Measurements from ENCODE around the gene ZNF697.
A peak's percentile ranks its signal among the peaks of the same experiment; 100 is the strongest.

ZNF697 gene

GRCh38 chr1:119653135-119653838, 5.2 kb upstream of the ZNF697 start:
- H3K4me3 Mint-ChIP-seq = no peak overlapping the region
- H3K27me3 Mint-ChIP-seq = peaks cover 68% of the 10 kb centered on the region
- CTCF ChIA-PET = interaction anchor here (0.8 to 2.0 kb wide), 5 partner anchors 9 to 42 kb away, joined by 3 to 7 read pairs (median 4); no protein-coding TSS in a partner anchor
- DNase-seq = no peak
- H3K27ac Mint-ChIP-seq = no peak overlapping the region
- H3K4me1 Mint-ChIP-seq = peaks cover 5% of the 10 kb centered on the region
- H3K36me3 Mint-ChIP-seq = no peaks in the 10 kb centered on the region
- H3K9me3 Mint-ChIP-seq = no peaks in the 10 kb centered on the region

GRCh38 chr1:119652587-119652986, 4.5 kb upstream of the ZNF697 start:
- Mint-ChIP-seq H3K27me3 (peaks cover 75% of the 10 kb centered on the region), H3K36me3 (no peaks in the 10 kb centered on the region), H3K4me3 (no peak overlapping the region), H3K4me1 (peaks cover 8% of the 10 kb centered on the region), H3K9me3 (no peaks in the 10 kb centered on the region), H3K27ac (no peak overlapping the region)
- CTCF ChIA-PET = interaction anchor here (1.1 to 2.0 kb wide), 2 partner anchors 22 to 41 kb away, joined by 4 read pairs; no protein-coding TSS in a partner anchor
- DNase-seq = no peak

- CTCF ChIA-PET = interaction anchor here (0.7 to 1.3 kb wide), 3 partner anchors 8 to 41 kb away, joined by 3 to 4 read pairs (median 3); no protein-coding TSS in a partner anchor
These were observed 3.6 kb upstream of the ZNF697 start for GRCh38 chr1:119651641-119652040.

GRCh38 chr1:119651133-119651532, 3.1 kb upstream of the ZNF697 start:
- DNase-seq = no peak
- Mint-ChIP-seq H3K9me3 (no peaks in the 10 kb centered on the region), H3K27ac (no peak overlapping the region), H3K4me1 (peaks cover 12% of the 10 kb centered on the region), H3K4me3 (no peak overlapping the region), H3K36me3 (no peaks in the 10 kb centered on the region), H3K27me3 (peaks cover 83% of the 10 kb centered on the region)
- CTCF ChIA-PET = interaction anchor here (0.7 to 1.3 kb wide), 3 partner anchors 9 to 41 kb away, joined by 3 to 4 read pairs (median 3); no protein-coding TSS in a partner anchor

More at GRCh38 chr1:119651641-119652040, 3.6 kb upstream of the ZNF697 start:
- Mint-ChIP-seq H3K4me3 (no peak overlapping the region), H3K9me3 (no peaks in the 10 kb centered on the region), H3K27ac (no peak overlapping the region), H3K27me3 (peaks cover 80% of the 10 kb centered on the region), H3K4me1 (peaks cover 8% of the 10 kb centered on the region), H3K36me3 (no peaks in the 10 kb centered on the region)
- DNase-seq = no peak

- no peak overlapping the region for H3K27ac Mint-ChIP-seq
- H3K4me1 Mint-ChIP-seq = peaks cover 12% of the 10 kb centered on the region
- H3K27me3 Mint-ChIP-seq = peaks cover 86% of the 10 kb centered on the region
- CTCF ChIA-PET = interaction anchor here (0.6 to 2.0 kb wide), 3 partner anchors 20 to 109 kb away, joined by 3 to 10 read pairs (median 4); no protein-coding TSS in a partner anchor
- H3K36me3 Mint-ChIP-seq = no peaks in the 10 kb centered on the region
- H3K9me3 Mint-ChIP-seq = no peaks in the 10 kb centered on the region
- no peak for DNase-seq
- H3K4me3 Mint-ChIP-seq = peak overlapping the region; percentile 72
These were observed 546 bp upstream of the ZNF697 start for GRCh38 chr1:119648620-119649004.

- no peaks in the 10 kb centered on the region for H3K36me3 Mint-ChIP-seq
- no peaks in the 10 kb centered on the region for H3K9me3 Mint-ChIP-seq
- no peak overlapping the region for H3K27ac Mint-ChIP-seq
- CTCF ChIA-PET = interaction anchor here (1.2 to 2.0 kb wide), 2 partner anchors 28 to 30 kb away, joined by 3 to 10 read pairs; no protein-coding TSS in a partner anchor
- H3K4me3 Mint-ChIP-seq = peak overlapping the region; percentile 62
- H3K4me1 Mint-ChIP-seq = peaks cover 12% of the 10 kb centered on the region
- H3K27me3 Mint-ChIP-seq = peaks cover 81% of the 10 kb centered on the region
- DNase-seq = no peak
These were observed 785 bp downstream of the ZNF697 start for GRCh38 chr1:119647228-119647733.

GRCh38 chr1:119646521-119647227, 1.4 kb downstream of the ZNF697 start:
- H3K9me3 Mint-ChIP-seq = no peaks in the 10 kb centered on the region
- CTCF ChIA-PET = no interaction called here
- DNase-seq = no peak
- peaks cover 77% of the 10 kb centered on the region for H3K27me3 Mint-ChIP-seq
- H3K4me1 Mint-ChIP-seq = peaks cover 12% of the 10 kb centered on the region
- peak overlapping the region; percentile 19 for H3K4me3 Mint-ChIP-seq
- no peaks in the 10 kb centered on the region for H3K36me3 Mint-ChIP-seq
- no peak overlapping the region for H3K27ac Mint-ChIP-seq

GRCh38 chr1:119639109-119639508, 9.0 kb downstream of the ZNF697 start:
- CTCF ChIA-PET = interaction anchor here (1.3 kb wide), 1 partner anchor 36 kb away, joined by 6 read pairs; no protein-coding TSS in a partner anchor
- Mint-ChIP-seq H3K36me3 (no peaks in the 10 kb centered on the region), H3K27ac (no peak overlapping the region), H3K4me3 (no peak overlapping the region), H3K9me3 (no peaks in the 10 kb centered on the region), H3K27me3 (peaks cover 16% of the 10 kb centered on the region), H3K4me1 (no peaks in the 10 kb centered on the region)
- DNase-seq = no peak

GRCh38 chr1:119637710-119638109, 10.4 kb downstream of the ZNF697 start:
- Mint-ChIP-seq H3K27me3 (peaks cover 19% of the 10 kb centered on the region), H3K36me3 (no peaks in the 10 kb centered on the region), H3K4me1 (no peaks in the 10 kb centered on the region), H3K4me3 (no peak overlapping the region), H3K27ac (no peak overlapping the region), H3K9me3 (no peaks in the 10 kb centered on the region)
- CTCF ChIA-PET = no interaction called here
- no peak for DNase-seq

GRCh38 chr1:119636491-119637089, 11.5 kb downstream of the ZNF697 start:
- H3K4me3 Mint-ChIP-seq = no peak overlapping the region
- no peaks in the 10 kb centered on the region for H3K4me1 Mint-ChIP-seq
- peaks cover 28% of the 10 kb centered on the region for H3K27me3 Mint-ChIP-seq
- H3K27ac Mint-ChIP-seq = no peak overlapping the region
- H3K36me3 Mint-ChIP-seq = no peaks in the 10 kb centered on the region
- H3K9me3 Mint-ChIP-seq = no peaks in the 10 kb centered on the region
- DNase-seq = no peak
- CTCF ChIA-PET = no interaction called here

- Mint-ChIP-seq H3K4me3 (no peak overlapping the region), H3K27me3 (peaks cover 33% of the 10 kb centered on the region), H3K4me1 (no peaks in the 10 kb centered on the region), H3K9me3 (no peaks in the 10 kb centered on the region), H3K27ac (no peak overlapping the region), H3K36me3 (no peaks in the 10 kb centered on the region)
- no peak for DNase-seq
- CTCF ChIA-PET = no interaction called here
These were observed 12.2 kb downstream of the ZNF697 start for GRCh38 chr1:119635811-119636390.

- Mint-ChIP-seq H3K27ac (no peak overlapping the region), H3K4me3 (no peak overlapping the region), H3K9me3 (no peaks in the 10 kb centered on the region), H3K27me3 (peaks cover 49% of the 10 kb centered on the region), H3K36me3 (no peaks in the 10 kb centered on the region), H3K4me1 (no peaks in the 10 kb centered on the region)
- CTCF ChIA-PET = interaction anchor here (0.9 kb wide), 1 partner anchor 41 kb away, joined by 4 read pairs; no protein-coding TSS in a partner anchor
- no peak for DNase-seq
These were observed 14.1 kb downstream of the ZNF697 start for GRCh38 chr1:119634016-119634415.

GRCh38 chr1:119633575-119633974, 14.5 kb downstream of the ZNF697 start:
- Mint-ChIP-seq H3K9me3 (no peaks in the 10 kb centered on the region), H3K4me1 (no peaks in the 10 kb centered on the region), H3K4me3 (no peak overlapping the region), H3K27ac (no peak overlapping the region), H3K36me3 (no peaks in the 10 kb centered on the region), H3K27me3 (peaks cover 49% of the 10 kb centered on the region)
- no peak for DNase-seq
- CTCF ChIA-PET = interaction anchor here (0.6 kb wide), 1 partner anchor 44 kb away, joined by 3 read pairs; no protein-coding TSS in a partner anchor

- Mint-ChIP-seq H3K4me1 (no peaks in the 10 kb centered on the region), H3K27me3 (peaks cover 54% of the 10 kb centered on the region), H3K9me3 (no peaks in the 10 kb centered on the region), H3K27ac (no peak overlapping the region), H3K36me3 (no peaks in the 10 kb centered on the region), H3K4me3 (no peak overlapping the region)
- no peak for DNase-seq
- CTCF ChIA-PET = interaction anchor here (2.0 kb wide), 1 partner anchor 18 kb away, joined by 7 read pairs; no protein-coding TSS in a partner anchor
These were observed 15.2 kb downstream of the ZNF697 start for GRCh38 chr1:119632841-119633240.
